Measurements from ENCODE around the gene ARHGEF4.

ARHGEF4 gene

GRCh38 chr2:130854301-130854700 is 17.6 kb downstream of the ARHGEF4 start:
- H3K9ac ChIP-seq (ENCODE audit: low read depth, low read length, poor library complexity, severe bottlenecking), result no peak overlapping the region
- H3F3A ChIP-seq (ENCODE audit: low read depth), result no peaks in the 10 kb centered on the region
- no peaks in the 10 kb centered on the region for H3K36me3 ChIP-seq (ENCODE audit: insufficient read depth, low read length)
- H3K4me2 ChIP-seq (ENCODE audit: low read depth, low read length, poor library complexity, severe bottlenecking), result no peak overlapping the region
- no peaks in the 10 kb centered on the region for H4K20me1 ChIP-seq (ENCODE audit: insufficient read depth, low read length, poor library complexity, severe bottlenecking)
- H3K9me3 ChIP-seq (ENCODE audit: insufficient read depth, low read depth, low read length), result no peaks in the 10 kb centered on the region
- H3K79me2 ChIP-seq (ENCODE audit: insufficient read depth, low read length), result no peaks in the 10 kb centered on the region
- H3K4me3 ChIP-seq (ENCODE audit: low read length, poor library complexity, severe bottlenecking), result no peak overlapping the region
- H2AFZ ChIP-seq (ENCODE audit: low read length), result no peak overlapping the region
- no peaks in the 10 kb centered on the region for H3K9me2 ChIP-seq (replicated peaks; ENCODE audit: low read depth, low read length)
- H3K27me3 ChIP-seq (ENCODE audit: insufficient read depth, low read length, poor library complexity, severe bottlenecking), result no peaks in the 10 kb centered on the region
- no peak for TF ChIP-seq EZH2phosphoT487 (IDR thresholded peaks at IDR 0.05; ENCODE audit: borderline replicate concordance)
- H3K4me1 ChIP-seq (ENCODE audit: insufficient read depth, low read length, poor library complexity, severe bottlenecking), result no peaks in the 10 kb centered on the region

DNA sequence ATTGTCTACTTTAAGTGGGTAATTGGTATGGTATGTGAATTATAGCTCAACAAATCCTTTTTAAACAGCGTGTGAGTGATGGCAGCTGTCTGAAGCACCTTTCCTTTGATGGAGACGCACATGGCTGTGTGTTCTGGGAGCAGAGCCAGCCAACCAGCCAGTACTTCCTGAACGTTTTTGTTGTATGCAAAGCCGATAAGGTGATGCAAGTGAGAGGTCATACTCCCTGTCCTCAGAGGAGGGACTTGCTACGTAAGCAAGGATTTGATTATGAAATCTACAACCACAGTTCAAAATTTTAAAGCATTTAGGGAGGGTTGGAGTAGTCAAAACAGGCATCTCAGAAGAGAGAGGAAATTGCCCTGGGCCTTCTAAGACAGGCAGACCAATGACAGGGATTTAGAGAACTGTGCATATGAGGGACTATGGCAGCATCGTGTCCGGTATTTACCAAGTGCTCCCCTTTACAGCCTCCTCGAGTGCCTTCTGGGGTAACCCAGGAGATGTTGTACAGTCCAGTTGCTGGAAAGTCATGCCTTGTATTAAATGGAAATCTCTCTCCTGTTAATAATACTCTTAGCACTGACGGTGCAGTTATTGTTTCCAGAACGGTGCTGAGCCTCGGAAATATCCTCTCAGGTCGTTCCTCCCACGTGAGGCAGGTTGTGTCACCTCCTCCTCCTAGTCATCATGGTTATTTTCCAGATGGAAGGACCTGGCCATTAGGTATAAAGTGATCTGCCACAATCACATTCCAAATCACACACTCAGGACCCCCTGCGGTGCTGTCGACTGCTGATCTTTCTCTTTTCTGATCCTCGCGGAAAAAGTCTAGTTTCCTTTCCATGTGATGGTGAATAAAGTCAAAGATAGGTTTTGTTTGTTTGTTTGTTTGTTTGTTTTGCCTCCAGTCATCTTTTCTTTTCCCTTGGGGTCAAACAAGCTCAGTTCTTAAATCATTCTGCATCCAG is 28.4 kb downstream of the ARHGEF4 start:
- H3K4me3 ChIP-seq (ENCODE audit: low read length, poor library complexity, severe bottlenecking), result no peak overlapping the region
- no peaks in the 10 kb centered on the region for H3K27me3 ChIP-seq (ENCODE audit: insufficient read depth, low read length, poor library complexity, severe bottlenecking)
- no peaks in the 10 kb centered on the region for H3K9me3 ChIP-seq (ENCODE audit: insufficient read depth, low read depth, low read length)
- no peak for TF ChIP-seq EZH2phosphoT487 (IDR thresholded peaks at IDR 0.05; ENCODE audit: borderline replicate concordance)
- TF ChIP-seq, protein P1, sequence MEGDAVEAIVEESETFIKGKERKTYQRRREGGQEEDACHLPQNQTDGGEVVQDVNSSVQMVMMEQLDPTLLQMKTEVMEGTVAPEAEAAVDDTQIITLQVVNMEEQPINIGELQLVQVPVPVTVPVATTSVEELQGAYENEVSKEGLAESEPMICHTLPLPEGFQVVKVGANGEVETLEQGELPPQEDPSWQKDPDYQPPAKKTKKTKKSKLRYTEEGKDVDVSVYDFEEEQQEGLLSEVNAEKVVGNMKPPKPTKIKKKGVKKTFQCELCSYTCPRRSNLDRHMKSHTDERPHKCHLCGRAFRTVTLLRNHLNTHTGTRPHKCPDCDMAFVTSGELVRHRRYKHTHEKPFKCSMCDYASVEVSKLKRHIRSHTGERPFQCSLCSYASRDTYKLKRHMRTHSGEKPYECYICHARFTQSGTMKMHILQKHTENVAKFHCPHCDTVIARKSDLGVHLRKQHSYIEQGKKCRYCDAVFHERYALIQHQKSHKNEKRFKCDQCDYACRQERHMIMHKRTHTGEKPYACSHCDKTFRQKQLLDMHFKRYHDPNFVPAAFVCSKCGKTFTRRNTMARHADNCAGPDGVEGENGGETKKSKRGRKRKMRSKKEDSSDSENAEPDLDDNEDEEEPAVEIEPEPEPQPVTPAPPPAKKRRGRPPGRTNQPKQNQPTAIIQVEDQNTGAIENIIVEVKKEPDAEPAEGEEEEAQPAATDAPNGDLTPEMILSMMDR (conservative IDR thresholded peaks at IDR 0.05; ENCODE audit: low read length), result no peak
- H4K20me1 ChIP-seq (ENCODE audit: insufficient read depth, low read length, poor library complexity, severe bottlenecking), result no peaks in the 10 kb centered on the region
- H3F3A ChIP-seq (ENCODE audit: low read depth), result no peaks in the 10 kb centered on the region
- no peak overlapping the region for H2AFZ ChIP-seq (ENCODE audit: low read length)
- H3K9ac ChIP-seq (ENCODE audit: low read depth, low read length, poor library complexity, severe bottlenecking), result no peak overlapping the region
- no peak overlapping the region for H3K4me2 ChIP-seq (ENCODE audit: low read depth, low read length, poor library complexity, severe bottlenecking)
- no peaks in the 10 kb centered on the region for H3K79me2 ChIP-seq (ENCODE audit: insufficient read depth, low read length)
- H3K36me3 ChIP-seq (ENCODE audit: insufficient read depth, low read length), result no peaks in the 10 kb centered on the region
- H3K9me2 ChIP-seq (replicated peaks; ENCODE audit: low read depth, low read length), result no peaks in the 10 kb centered on the region
- H3K4me1 ChIP-seq (ENCODE audit: insufficient read depth, low read length, poor library complexity, severe bottlenecking), result no peaks in the 10 kb centered on the region

- Histone ChIP-seq H4K20me1 (ENCODE audit: insufficient read depth, low read length, poor library complexity, severe bottlenecking) (no peaks in the 10 kb centered on the region), H3K9me3 (ENCODE audit: insufficient read depth, low read depth, low read length) (no peaks in the 10 kb centered on the region), H3K9ac (ENCODE audit: low read depth, low read length, poor library complexity, severe bottlenecking) (no peak overlapping the region), H3F3A (ENCODE audit: low read depth) (no peaks in the 10 kb centered on the region), H3K27me3 (ENCODE audit: insufficient read depth, low read length, poor library complexity, severe bottlenecking) (no peaks in the 10 kb centered on the region), H3K4me2 (ENCODE audit: low read depth, low read length, poor library complexity, severe bottlenecking) (no peak overlapping the region), H3K4me3 (ENCODE audit: low read length, poor library complexity, severe bottlenecking) (no peak overlapping the region), H3K9me2 (replicated peaks; ENCODE audit: low read depth, low read length) (no peaks in the 10 kb centered on the region), H2AFZ (ENCODE audit: low read length) (no peak overlapping the region), H3K36me3 (ENCODE audit: insufficient read depth, low read length) (no peaks in the 10 kb centered on the region), H3K79me2 (ENCODE audit: insufficient read depth, low read length) (no peaks in the 10 kb centered on the region), H3K4me1 (ENCODE audit: insufficient read depth, low read length, poor library complexity, severe bottlenecking) (peaks cover 5% of the 10 kb centered on the region)
- no peak for TF ChIP-seq EZH2phosphoT487 (IDR thresholded peaks at IDR 0.05; ENCODE audit: borderline replicate concordance)
- TF ChIP-seq, protein P1 (conservative IDR thresholded peaks at IDR 0.05; ENCODE audit: low read length), result no peak
These were observed 32.9 kb downstream of the ARHGEF4 start for GRCh38 chr2:130869441-130870160.

Measured in Loucy (cell line).